ENCODE results near the gene NAALADL1.

Gene NAALADL1

DNA sequence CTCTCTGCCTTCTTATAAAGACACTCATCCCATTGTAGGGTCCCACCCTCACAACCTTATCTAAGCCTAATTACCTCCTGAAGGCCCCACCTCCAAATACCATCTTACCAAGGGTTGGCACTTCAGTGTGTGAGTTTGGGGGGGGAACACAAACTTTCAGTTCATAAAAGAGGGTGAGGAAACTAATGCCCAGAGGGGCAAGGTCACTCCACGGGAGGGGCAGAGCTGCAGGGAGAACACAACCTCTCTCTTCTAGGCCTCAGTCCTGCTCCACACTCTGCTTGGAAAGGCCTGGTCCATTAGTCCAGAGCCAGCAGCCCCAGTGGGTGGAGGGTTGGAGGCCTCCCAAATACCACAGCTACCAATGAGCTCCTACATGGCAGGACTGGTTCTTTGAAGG is 58.9 kb downstream of the NAALADL1 start:
- no peak overlapping the region for H3K4me3 ChIP-seq (ENCODE audit: low read depth, low read length)
- DNase-seq (ENCODE audit: low read depth, low spot score), result no peak
- TF ChIP-seq, protein P1, sequence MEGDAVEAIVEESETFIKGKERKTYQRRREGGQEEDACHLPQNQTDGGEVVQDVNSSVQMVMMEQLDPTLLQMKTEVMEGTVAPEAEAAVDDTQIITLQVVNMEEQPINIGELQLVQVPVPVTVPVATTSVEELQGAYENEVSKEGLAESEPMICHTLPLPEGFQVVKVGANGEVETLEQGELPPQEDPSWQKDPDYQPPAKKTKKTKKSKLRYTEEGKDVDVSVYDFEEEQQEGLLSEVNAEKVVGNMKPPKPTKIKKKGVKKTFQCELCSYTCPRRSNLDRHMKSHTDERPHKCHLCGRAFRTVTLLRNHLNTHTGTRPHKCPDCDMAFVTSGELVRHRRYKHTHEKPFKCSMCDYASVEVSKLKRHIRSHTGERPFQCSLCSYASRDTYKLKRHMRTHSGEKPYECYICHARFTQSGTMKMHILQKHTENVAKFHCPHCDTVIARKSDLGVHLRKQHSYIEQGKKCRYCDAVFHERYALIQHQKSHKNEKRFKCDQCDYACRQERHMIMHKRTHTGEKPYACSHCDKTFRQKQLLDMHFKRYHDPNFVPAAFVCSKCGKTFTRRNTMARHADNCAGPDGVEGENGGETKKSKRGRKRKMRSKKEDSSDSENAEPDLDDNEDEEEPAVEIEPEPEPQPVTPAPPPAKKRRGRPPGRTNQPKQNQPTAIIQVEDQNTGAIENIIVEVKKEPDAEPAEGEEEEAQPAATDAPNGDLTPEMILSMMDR (IDR thresholded peaks at IDR 0.05; ENCODE audit: low read depth, low read length), result no peak
- in situ Hi-C loops (cut with HindIII; ENCODE audit: low sequenced_read_pairs), result no loop called here

DNA sequence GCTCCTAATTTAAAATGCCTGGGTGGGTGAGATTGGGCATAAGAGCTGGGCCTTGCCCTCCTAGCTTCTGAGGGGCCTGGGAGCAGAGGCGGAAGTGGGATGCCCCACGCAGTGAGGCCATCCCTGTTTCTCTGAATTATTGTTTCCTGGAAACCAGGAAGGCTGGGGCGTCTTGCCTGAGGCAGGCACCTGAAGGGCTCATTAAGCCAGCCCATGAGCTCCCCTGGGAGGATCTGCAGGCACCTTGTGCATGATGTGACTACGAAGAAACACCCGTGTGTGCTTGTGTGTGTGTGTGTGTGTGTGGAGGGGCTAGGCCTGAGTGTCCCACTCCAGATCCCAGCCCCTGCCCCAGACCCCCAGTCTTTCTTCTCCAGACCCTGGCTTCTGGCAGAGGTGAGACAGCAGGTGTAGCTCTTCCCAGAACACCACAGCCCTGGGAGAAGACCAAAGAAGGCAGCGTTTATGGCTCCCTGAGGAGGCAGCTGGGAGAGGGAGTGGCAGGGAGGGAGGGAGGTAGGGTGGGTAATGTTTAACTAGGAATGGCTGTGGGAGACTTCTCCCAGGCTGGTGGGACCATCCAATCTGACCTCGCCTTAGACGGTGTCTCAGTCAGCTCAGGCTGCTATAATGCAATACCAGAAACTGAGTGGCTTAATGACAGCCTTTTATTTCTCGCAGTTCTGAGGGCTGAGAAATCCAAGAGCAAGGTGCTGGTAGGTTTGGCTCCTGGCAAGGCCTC is 59.5 kb downstream of the NAALADL1 start:
- H3K4me3 ChIP-seq (ENCODE audit: low read depth, low read length), result no peak overlapping the region
- in situ Hi-C loops (cut with HindIII; ENCODE audit: low sequenced_read_pairs), result no loop called here
- TF ChIP-seq, protein P1 (IDR thresholded peaks at IDR 0.05; ENCODE audit: low read depth, low read length), result no peak
- no peak for DNase-seq (ENCODE audit: low read depth, low spot score)

DNA sequence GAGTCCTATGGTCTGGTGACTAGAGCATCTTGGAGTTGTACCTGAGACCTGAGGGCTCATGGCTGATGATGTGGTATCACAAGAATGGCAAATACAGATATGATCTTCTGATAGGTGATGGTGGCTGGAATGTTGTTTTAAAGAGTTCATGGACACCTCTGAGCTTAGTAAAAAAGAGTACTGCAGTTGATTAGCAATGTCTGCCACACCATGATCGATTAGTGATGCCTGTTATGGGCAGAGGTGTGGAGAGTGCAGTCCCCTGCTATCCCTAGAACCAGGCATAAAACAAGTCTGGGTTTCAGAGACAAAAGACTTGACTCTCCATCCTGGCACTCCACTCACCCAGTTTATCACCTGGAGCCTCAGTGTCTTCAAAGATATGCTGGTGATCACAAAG is 60.2 kb downstream of the NAALADL1 start:
- no peak for DNase-seq (ENCODE audit: low read depth, low spot score)
- TF ChIP-seq, protein P1 (IDR thresholded peaks at IDR 0.05; ENCODE audit: low read depth, low read length), result no peak
- in situ Hi-C loops (cut with HindIII; ENCODE audit: low sequenced_read_pairs), result no loop called here
- H3K4me3 ChIP-seq (ENCODE audit: low read depth, low read length), result no peak overlapping the region

DNA sequence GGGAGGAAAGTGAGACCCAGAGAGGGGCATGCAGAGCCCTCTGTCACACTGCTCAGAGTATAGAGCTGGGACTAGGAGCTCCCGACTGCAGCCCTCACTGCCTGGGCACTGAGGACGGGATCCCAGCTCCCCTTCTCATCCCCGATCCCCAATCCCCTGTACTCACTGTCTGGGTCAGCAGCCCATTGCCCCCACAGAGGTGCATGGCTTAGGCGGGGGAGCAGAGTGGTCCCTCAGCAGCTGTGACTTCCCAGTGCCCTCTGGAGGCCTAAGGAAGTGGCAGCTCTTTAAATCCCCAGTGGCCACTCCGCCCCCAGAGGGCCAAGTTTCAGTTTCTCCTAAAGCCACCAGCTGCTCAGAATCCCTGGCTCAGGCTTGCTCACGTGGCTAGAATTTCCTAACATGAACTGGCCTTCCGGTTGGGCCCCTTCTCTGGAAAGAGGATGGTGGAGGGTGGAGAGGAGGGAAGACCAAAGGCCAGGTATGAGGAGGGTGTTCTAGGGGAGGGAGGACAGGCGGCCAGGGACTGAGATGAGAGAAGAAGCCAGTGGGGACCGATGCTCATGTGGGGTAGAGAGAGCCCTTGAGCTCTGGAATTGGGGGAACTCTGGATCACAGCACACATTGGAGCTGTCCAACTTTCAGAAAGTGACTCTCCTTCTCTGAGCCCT is 61.5 kb downstream of the NAALADL1 start, which contains the start of gene BATF2:
BATF2 (minus strand) TSS at position 262 of the 671 bp plus-strand sequence; CDS start at position 205, 57 bp downstream.
- TF ChIP-seq, protein P1 (IDR thresholded peaks at IDR 0.05; ENCODE audit: low read depth, low read length), result peak; percentile 47
- peak; percentile 39 for DNase-seq (ENCODE audit: low read depth, low spot score)
- H3K4me3 ChIP-seq (ENCODE audit: low read depth, low read length), result no peak within 1 kb of the TSS
- in situ Hi-C loops (cut with HindIII; ENCODE audit: low sequenced_read_pairs), result no loop called here

DNA sequence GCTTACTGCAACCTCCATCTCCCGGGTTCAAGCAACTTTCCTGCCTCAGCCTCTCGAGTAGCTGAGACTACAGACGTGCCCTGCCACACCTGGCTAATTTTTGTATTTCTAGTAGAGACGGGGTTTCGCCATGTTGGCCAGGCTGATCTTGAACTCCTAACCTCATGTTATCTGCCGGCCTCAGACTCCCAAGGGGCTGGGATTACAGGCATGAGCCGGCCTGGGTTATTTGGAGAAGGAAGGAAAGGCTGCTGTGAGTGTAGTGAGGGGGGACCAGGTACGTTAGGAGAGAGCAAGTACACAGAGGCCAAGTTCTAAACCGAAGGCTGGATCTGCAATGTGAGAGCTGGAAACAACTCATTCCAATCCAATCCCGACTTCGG is 62.0 kb downstream of the NAALADL1 start:
- in situ Hi-C loops (cut with HindIII; ENCODE audit: low sequenced_read_pairs), result no loop called here
- H3K4me3 ChIP-seq (ENCODE audit: low read depth, low read length), result no peak overlapping the region
- TF ChIP-seq, protein P1 (IDR thresholded peaks at IDR 0.05; ENCODE audit: low read depth, low read length), result no peak
- no peak for DNase-seq (ENCODE audit: low read depth, low spot score)

All from astrocyte of the spinal cord (primary cell).